A549 (cell line): ENCODE results near the gene DPP7. TPM values are rescaled to one million over a fixed set of nuclear protein-coding genes. Genes with fewer than 3 reads are reported as not detected.

Experiments
- ATAC-seq, 2 experiments: fragments of 200-7000 bp in 1 of 2; fragments of >200 bp in 1 of 2; cut with Nextera tagmentation in 1 of 2; cut with Tn5 transposase in 1 of 2; 3 replicates each; pipeline versions ENCODE4 v1.8.0 to v1.9.1; 2018 to 2020; ENCODE audit warnings: mild to moderate bottlenecking in 1 of 2, moderate library complexity in 1 of 2
- CTCF ChIA-PET: fragments of 300-600 bp; sonication (Branson Sonifier 250); formaldehyde crosslinking; extraction: SDS; loops from one replicate; lab custom pipeline; 2021; ENCODE audit warnings: antibody characterized with exemption, inconsistent platforms; lab: Yijun Ruan, JAX
- POLR2A ChIA-PET: fragments of 350-600 bp; formaldehyde crosslinking; extraction: SDS; loops from one replicate; lab custom pipeline; 2021; ENCODE audit warnings: antibody characterized with exemption, inconsistent platforms; lab: Yijun Ruan, JAX
- DNase-seq, 2 experiments: peaks; one replicate each; pipeline versions ENCODE4 v3.0.0 to v3.0.0-alpha.2; 2011 to 2016; ENCODE audit warnings: low read depth in 1 of 2, low spot score in 1 of 2
- FAIRE-seq: peaks from 2 replicates; lab custom pipeline; 2011; peaks lifted over from hg19 to GRCh38; lab: Jason Lieb, UNC
- H3K27ac ChIP-seq, 2 experiments: fragments of >200 bp; sonication (Bioruptor Twin); formaldehyde crosslinking; 3 replicates each; pipeline ENCODE4 v1.5.1; 2016 to 2017
- H3K4me1 ChIP-seq: fragments of >200 bp; sonication (Bioruptor Twin); formaldehyde crosslinking; 3 replicates; pipeline ENCODE4 v1.6.1; 2016
- H3K4me2 ChIP-seq: fragments of >200 bp; sonication (Bioruptor Twin); formaldehyde crosslinking; 3 replicates; pipeline ENCODE4 v1.6.1; 2016
- H3K4me3 ChIP-seq: fragments of >200 bp; sonication (Bioruptor Twin); formaldehyde crosslinking; 3 replicates; pipeline ENCODE4 v1.5.1; 2016
- H3K9me3 ChIP-seq: fragments of >200 bp; sonication (Bioruptor Twin); formaldehyde crosslinking; 3 replicates; pipeline ENCODE4 v1.6.1; 2016
- BHLHE40 ChIP-seq: IDR thresholded peaks from 2 replicates; pipeline ENCODE4 v1.6.1; 2012; ENCODE audit warnings: low read depth, low read length, inconsistent platforms
- CBX2 ChIP-seq: fragments of 200-600 bp; sonication (generic); IDR thresholded peaks from 2 replicates; pipeline ENCODE4 v1.6.1; 2016; ENCODE audit warnings: low read depth, mild to moderate bottlenecking, borderline replicate concordance
- CHD2 ChIP-seq: fragments of 150-350 bp; IDR thresholded peaks from 2 replicates; pipeline ENCODE4 v1.6.1; 2014; ENCODE audit warnings: low read length; ENCODE audit not compliant: partially characterized antibody
- CHD4 ChIP-seq: fragments of 200-600 bp; sonication (generic); IDR thresholded peaks from 2 replicates; pipeline ENCODE4 v1.6.1; 2016; ENCODE audit warnings: antibody characterized with exemption, mild to moderate bottlenecking, borderline replicate concordance
- CTCF ChIP-seq: fragments of >200 bp; sonication (Bioruptor Twin); formaldehyde crosslinking; IDR thresholded peaks from 3 replicates; pipeline ENCODE4 v1.5.1; 2016
- EHF ChIP-seq: fragments of 250-450 bp; sonication (Bioruptor Pico); IDR thresholded peaks from 2 replicates; pipeline ENCODE4 v1.5.0; 2020; ENCODE audit warnings: mild to moderate bottlenecking
- EP300 ChIP-seq, 2 experiments: fragments of >200 bp; sonication (Bioruptor Twin); formaldehyde crosslinking; IDR thresholded peaks; 2 replicates in 1 of 2; 3 replicates in 1 of 2; pipeline ENCODE4 v1.6.1; 2016 to 2017
- ESRRA ChIP-seq: fragments of 150-350 bp; IDR thresholded peaks from 2 replicates; pipeline ENCODE4 v1.6.1; 2014; ENCODE audit warnings: mild to moderate bottlenecking, low read length, borderline replicate concordance
- FOSB ChIP-seq: fragments of 250-450 bp; sonication (Bioruptor Pico); IDR thresholded peaks from 2 replicates; pipeline ENCODE4 v1.5.0; 2020; ENCODE audit warnings: mild to moderate bottlenecking, moderate library complexity
- FOSL2 ChIP-seq, 2 experiments: fragments of 450-650 bp in 1 of 2; fragments of >200 bp in 1 of 2; sonication (Bioruptor Twin) in 1 of 2; formaldehyde crosslinking; IDR thresholded peaks; 2 replicates each; pipeline versions ENCODE4 v1.5.0 to v1.6.1; 2016 to 2020; ENCODE audit warnings: mild to moderate bottlenecking in 1 of 2, moderate library complexity in 1 of 2
- GATA3 ChIP-seq: IDR thresholded peaks from 2 replicates; pipeline ENCODE4 v1.6.1; 2012; ENCODE audit warnings: borderline replicate concordance
- HDAC2 ChIP-seq: fragments of 200-600 bp; sonication (generic); IDR thresholded peaks from 2 replicates; pipeline ENCODE4 v1.6.1; 2016
- HMGXB4 ChIP-seq: fragments of 250-450 bp; sonication (Bioruptor Pico); IDR thresholded peaks from 2 replicates; pipeline ENCODE4 v1.5.0; 2021; ENCODE audit warnings: mild to moderate bottlenecking, moderate library complexity, borderline replicate concordance
- HOXB13 ChIP-seq: fragments of 250-450 bp; sonication (Bioruptor Pico); IDR thresholded peaks from 2 replicates; pipeline ENCODE4 v1.5.0; 2020; ENCODE audit warnings: low read depth, mild to moderate bottlenecking, moderate library complexity
- HOXB5 ChIP-seq: fragments of 250-450 bp; sonication (Bioruptor Pico); IDR thresholded peaks from 2 replicates; pipeline ENCODE4 v1.5.0; 2020; ENCODE audit warnings: mild to moderate bottlenecking, moderate library complexity
- KDM1A ChIP-seq: fragments of 200-600 bp; sonication (generic); IDR thresholded peaks from 2 replicates; pipeline ENCODE4 v1.6.1; 2016; ENCODE audit warnings: low read depth, mild to moderate bottlenecking
- MYC ChIP-seq: IDR thresholded peaks from 2 replicates; pipeline ENCODE4 v1.6.1; 2012; ENCODE audit warnings: mild to moderate bottlenecking, inconsistent platforms, low read length, improper control_type of control experiment, borderline replicate concordance
- NFE2L2 ChIP-seq: fragments of 150-350 bp; conservative IDR thresholded peaks from 2 replicates; pipeline ENCODE4 v1.6.1; 2014; ENCODE audit warnings: low read length
- NPAS2 ChIP-seq: fragments of 250-450 bp; sonication (Bioruptor Pico); IDR thresholded peaks from 2 replicates; pipeline ENCODE4 v1.8.0; 2022; ENCODE audit warnings: mild to moderate bottlenecking, moderate library complexity, borderline replicate concordance
- RAD21 ChIP-seq, 2 experiments: fragments of >200 bp in 1 of 2; sonication (Bioruptor Twin) in 1 of 2; formaldehyde crosslinking in 1 of 2; IDR thresholded peaks in 1 of 2; conservative IDR thresholded peaks in 1 of 2; 2 replicates in 1 of 2; 3 replicates in 1 of 2; pipeline ENCODE4 v1.6.1; 2012 to 2018; ENCODE audit warnings: inconsistent platforms in 1 of 2
- RARB ChIP-seq: fragments of 250-450 bp; sonication (Bioruptor Pico); IDR thresholded peaks from 2 replicates; pipeline ENCODE4 v1.8.0; 2021; ENCODE audit warnings: mild to moderate bottlenecking, moderate library complexity
- RFX5 ChIP-seq: fragments of 450-650 bp; IDR thresholded peaks from 2 replicates; pipeline ENCODE4 v1.7.1; 2014; ENCODE audit warnings: antibody characterized with exemption, mild to moderate bottlenecking, moderate library complexity
- SMC3 ChIP-seq: fragments of >200 bp; sonication (Bioruptor Twin); formaldehyde crosslinking; IDR thresholded peaks from 3 replicates; pipeline ENCODE4 v1.6.1; 2018; ENCODE audit warnings: inconsistent platforms
- TFCP2L1 ChIP-seq: fragments of 250-450 bp; sonication (Bioruptor Pico); IDR thresholded peaks from 2 replicates; pipeline ENCODE4 v1.5.0; 2021; ENCODE audit warnings: mild to moderate bottlenecking
- ZC3H11A ChIP-seq: fragments of 450-650 bp; IDR thresholded peaks from 2 replicates; pipeline ENCODE4 v1.6.1; 2014; ENCODE audit warnings: antibody characterized with exemption, mild to moderate bottlenecking
- ZSCAN20 ChIP-seq: fragments of 250-450 bp; sonication (Bioruptor Pico); IDR thresholded peaks from 2 replicates; pipeline ENCODE4 v1.8.0; 2022; ENCODE audit warnings: mild to moderate bottlenecking, moderate library complexity
- WGBS: methylation state at CpG from one replicate; pipeline ENCODE4 v1.1.6; 2017; ENCODE audit errors: missing lambda C conversion rate; 5-methylcytosine and 5-hydroxymethylcytosine counted together
- polyA plus RNA-seq, 4 experiments: library from polyadenylated mRNA; depleted of rRNA in 3 of 4; stranded (reverse); fragments of >200 nt; fragmentation: RNase III in 1 of 4; extraction: RNeasy Plus Mini Kit Qiagen cat#74134 plus additional on column Dnase treatment in 1 of 4; gene quantifications; 2 replicates in 3 of 4; 3 replicates in 1 of 4; pipeline ENCODE4 v1.2.3, GENCODE V29; 2011 to 2017
- TF ChIP-seq, protein P1 (sequence below): fragments of >200 bp; sonication (Bioruptor Twin); formaldehyde crosslinking; IDR thresholded peaks from 2 replicates; pipeline ENCODE4 v1.6.1; 2016
- TF ChIP-seq, protein P2 (sequence below): fragments of 450-650 bp; IDR thresholded peaks from 2 replicates; pipeline ENCODE4 v1.6.1; 2014; ENCODE audit warnings: antibody characterized with exemption

DPP7 gene
- polyA plus RNA-seq, 2 of the 4 experiments (the other 2 are of a cell fraction): 27.6 to 71.8 TPM

- CTCF ChIA-PET: interaction anchor here (0.7 to 5.9 kb wide), 13 partner anchors 8 to 131 kb away, joined by 3 to 39 read pairs (median 5); partner anchors contain the start of genes MAN1B1 and NPDC1
Observed at GRCh38 chr9:137105814-137106661, 8.5 kb downstream of the DPP7 start.

DNA sequence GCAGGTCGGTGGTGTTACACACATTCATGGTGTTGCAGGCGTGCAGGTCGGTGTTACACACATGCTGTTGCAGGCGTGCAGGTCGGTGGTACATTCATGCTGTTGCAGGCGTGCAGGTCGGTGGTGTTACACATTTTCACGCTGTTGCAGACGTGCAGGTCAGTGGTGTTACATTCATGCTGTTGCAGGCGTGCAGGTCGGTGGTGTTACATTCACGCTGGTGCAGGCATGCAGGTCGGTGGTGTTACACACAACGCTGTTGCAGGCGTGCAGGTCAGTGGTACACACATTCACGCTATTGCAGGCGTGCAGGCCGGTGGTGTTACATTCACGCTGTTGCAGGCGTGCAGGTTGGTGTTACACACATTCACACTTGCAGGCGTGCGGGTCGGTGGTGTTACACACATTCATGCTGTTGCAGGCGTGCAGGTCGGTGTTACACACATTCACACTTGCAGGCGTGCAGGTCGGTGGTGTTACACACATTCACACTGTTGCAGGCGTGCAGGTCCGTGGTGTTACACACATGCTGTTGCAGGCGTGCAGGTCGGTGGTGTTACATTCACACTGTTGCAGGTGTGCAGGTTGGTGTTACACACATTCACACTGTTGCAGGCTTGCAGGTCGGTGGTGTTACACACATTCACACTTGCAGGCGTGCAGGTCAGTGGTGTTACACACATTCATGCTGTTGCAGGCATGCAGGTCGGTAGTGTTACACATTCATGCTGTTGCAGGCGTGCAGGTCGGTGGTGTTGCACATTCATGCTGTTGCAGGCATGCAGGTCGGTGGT lies 11.1 kb downstream of the DPP7 start:
- ATAC-seq (no peak), FAIRE-seq (no peak), DNase-seq (no peak)
- POLR2A ChIA-PET: interaction anchor here (0.7 to 1.6 kb wide), 2 partner anchors 17 to 68 kb away, joined by 4 read pairs; partner anchors contain the start of gene MAN1B1
- WGBS: 91% methylated on average over 37 of the region's 37 CpGs
- Histone ChIP-seq H3K4me2 (no peak overlapping the region), H3K27ac (no peak overlapping the region), H3K4me3 (no peak overlapping the region), H3K4me1 (no peaks in the 10 kb centered on the region), H3K9me3 (peaks cover 7% of the 10 kb centered on the region)
- TF ChIP-seq ZC3H11A (no peak), NPAS2 (CRISPR knock-in tag) (no peak), KDM1A (no peak), HDAC2 (no peak), FOSL2 (IDR thresholded peaks at IDR 0.05) (no peak), FOSL2 (CRISPR knock-in tag; IDR thresholded peaks at IDR 0.05) (no peak), CBX2 (no peak), RARB (CRISPR knock-in tag) (no peak), MYC (no peak), CTCF (no peak), EP300 (IDR thresholded peaks at IDR 0.05) (no peak), BHLHE40 (no peak), SMC3 (no peak), RFX5 (no peak), ESRRA (no peak), EHF (no peak)
- TF ChIP-seq, protein P1, sequence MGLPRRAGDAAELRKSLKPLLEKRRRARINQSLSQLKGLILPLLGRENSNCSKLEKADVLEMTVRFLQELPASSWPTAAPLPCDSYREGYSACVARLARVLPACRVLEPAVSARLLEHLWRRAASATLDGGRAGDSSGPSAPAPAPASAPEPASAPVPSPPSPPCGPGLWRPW: no peak
- TF ChIP-seq, protein P2, sequence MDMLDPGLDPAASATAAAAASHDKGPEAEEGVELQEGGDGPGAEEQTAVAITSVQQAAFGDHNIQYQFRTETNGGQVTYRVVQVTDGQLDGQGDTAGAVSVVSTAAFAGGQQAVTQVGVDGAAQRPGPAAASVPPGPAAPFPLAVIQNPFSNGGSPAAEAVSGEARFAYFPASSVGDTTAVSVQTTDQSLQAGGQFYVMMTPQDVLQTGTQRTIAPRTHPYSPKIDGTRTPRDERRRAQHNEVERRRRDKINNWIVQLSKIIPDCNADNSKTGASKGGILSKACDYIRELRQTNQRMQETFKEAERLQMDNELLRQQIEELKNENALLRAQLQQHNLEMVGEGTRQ: no peak
- CTCF ChIA-PET: interaction anchor here (0.6 to 2.5 kb wide), 2 partner anchors 36 to 187 kb away, joined by 4 to 11 read pairs; no protein-coding TSS in a partner anchor

More at GRCh38 chr9:137105814-137106661, 8.5 kb downstream of the DPP7 start:
- ATAC-seq (no peak; a peak in 1 of 6 replicates), FAIRE-seq (no peak), DNase-seq (no peak)
- TF ChIP-seq GATA3: no peak
- no peak for TF ChIP-seq FOSB (CRISPR knock-in tag)
- TF ChIP-seq ZSCAN20: no peak
- no peak for TF ChIP-seq KDM1A
- no peak for TF ChIP-seq HOXB13 (CRISPR knock-in tag)
- TF ChIP-seq, protein P2: no peak
- TF ChIP-seq CHD4: no peak
- TF ChIP-seq HOXB5 (CRISPR knock-in tag): no peak
- TF ChIP-seq FOSL2 (IDR thresholded peaks at IDR 0.05): no peak
- TF ChIP-seq FOSL2 (CRISPR knock-in tag; IDR thresholded peaks at IDR 0.05): no peak
- TF ChIP-seq CHD2: no peak
- TF ChIP-seq HMGXB4 (CRISPR knock-in tag): no peak
- no peak for TF ChIP-seq TFCP2L1 (CRISPR knock-in tag)
- TF ChIP-seq, protein P1: no peak
- no peak for TF ChIP-seq ESRRA
- no peak for TF ChIP-seq NFE2L2
- TF ChIP-seq RAD21 (conservative IDR thresholded peaks at IDR 0.05 in 1 of 2, IDR thresholded peaks at IDR 0.05 in 1 of 2): no peak
- no peak overlapping the region for H3K4me2 ChIP-seq
- H3K27ac ChIP-seq: no peak overlapping the region
- H3K4me1 ChIP-seq: no peaks in the 10 kb centered on the region
- peaks cover 7% of the 10 kb centered on the region for H3K9me3 ChIP-seq
- POLR2A ChIA-PET: interaction anchor here (0.6 to 1.5 kb wide), 2 partner anchors 19 to 146 kb away, joined by 3 to 4 read pairs; partner anchors contain the start of gene MAN1B1
- no peak overlapping the region for H3K4me3 ChIP-seq
- 95% methylated on average over 17 of the region's 31 CpGs for WGBS
